ENCODE results near the gene DNPEP. TPM values are rescaled to one million over a fixed set of nuclear protein-coding genes. Genes with fewer than 3 reads are reported as not detected.

The DNPEP gene
- total RNA-seq, 1 donor from 2014 or later, result 53.1 TPM

Other genes with a start within 250 kb of the DNPEP start
- gene NHEJ1, start 227.1 kb downstream of the DNPEP start, total RNA-seq, result 13.7 and 16.3 TPM in 2 replicates
- 0.64 and 0.89 TPM in 2 replicates for gene SLC23A3, start 217.9 kb downstream of the DNPEP start, total RNA-seq
- gene CNPPD1, start 211.0 kb downstream of the DNPEP start, total RNA-seq, result 16.7 and 29.0 TPM in 2 replicates
- 49.0 and 65.2 TPM in 2 replicates for gene RETREG2, start 209.6 kb downstream of the DNPEP start, total RNA-seq
- gene ZFAND2B, start 181.1 kb downstream of the DNPEP start, total RNA-seq, result 20.0 and 22.1 TPM in 2 replicates
- 21.4 and 27.3 TPM in 2 replicates for gene ABCB6, start 169.0 kb downstream of the DNPEP start, total RNA-seq
- gene ATG9A, start 158.3 kb downstream of the DNPEP start, total RNA-seq, result 34.5 and 60.4 TPM in 2 replicates
- 15.8 and 19.2 TPM in 2 replicates for gene ANKZF1, start 158.1 kb downstream of the DNPEP start, total RNA-seq
- gene GLB1L, start 142.5 kb downstream of the DNPEP start, total RNA-seq, result 4.7 and 5.6 TPM in 2 replicates
- 14.5 and 16.3 TPM in 2 replicates for gene STK16, start 142.4 kb downstream of the DNPEP start, total RNA-seq
- gene TUBA4B, start 134.7 kb downstream of the DNPEP start, total RNA-seq, result not detected in 2 replicates
- 12.1 and 14.4 TPM in 2 replicates for gene TUBA4A, start 134.0 kb downstream of the DNPEP start, total RNA-seq
- gene DNAJB2, start 108.5 kb downstream of the DNPEP start, total RNA-seq, result 15.4 and 30.0 TPM in 2 replicates
- gene PTPRN, start 78.5 kb downstream of the DNPEP start, total RNA-seq, result not detected in 2 replicates
- not detected in 2 replicates for gene RESP18, start 55.2 kb downstream of the DNPEP start, total RNA-seq
- gene DES, start 30.5 kb upstream of the DNPEP start, total RNA-seq, result not detected in 2 replicates
- under 0.01 TPM in 1 of 2 replicates, not detected in the other for gene SPEG, start 46.9 kb upstream of the DNPEP start, total RNA-seq
- 22.2 and 28.7 TPM in 2 replicates for gene GMPPA, start 111.0 kb upstream of the DNPEP start, total RNA-seq
- gene ASIC4, start 126.6 kb upstream of the DNPEP start, total RNA-seq, result not detected in 2 replicates
- gene CHPF, start 155.9 kb upstream of the DNPEP start, total RNA-seq, result 0.26 and 0.89 TPM in 2 replicates
- not detected in 2 replicates for gene TMEM198, start 156.1 kb upstream of the DNPEP start, total RNA-seq
- 17.2 and 40.8 TPM in 2 replicates for gene OBSL1, start 183.6 kb upstream of the DNPEP start, total RNA-seq
- under 0.01 TPM in 1 of 2 replicates, not detected in the other for gene INHA, start 184.4 kb upstream of the DNPEP start, total RNA-seq
- gene STK11IP, start 209.9 kb upstream of the DNPEP start, total RNA-seq, result 9.4 and 11.4 TPM in 2 replicates
- gene SLC4A3, start 239.7 kb upstream of the DNPEP start, total RNA-seq, result 0.13 and 0.25 TPM in 2 replicates

Measured in dermis microvascular lymphatic vessel endothelial cell (primary cell).